KOPT-K1 (cell line): Measurements from ENCODE around the gene MAD1L1.

Source experiments
- H3K27ac ChIP-seq: fragments of 200-600 bp; sonication (generic); 2 replicates; pipeline ENCODE4 v1.5.1; 2016; ENCODE audit warnings: antibody characterized with exemption, mild to moderate bottlenecking, low read depth, low read length; ENCODE audit not compliant: poor library complexity, severe bottlenecking
- H3K36me3 ChIP-seq: fragments of 200-600 bp; sonication (generic); 2 replicates; pipeline ENCODE4 v1.5.1; 2017; ENCODE audit warnings: antibody characterized with exemption, mild to moderate bottlenecking, low read length, moderate library complexity; ENCODE audit not compliant: insufficient read depth
- H3K9me3 ChIP-seq: fragments of 200-600 bp; sonication (generic); 2 replicates; pipeline ENCODE4 v1.5.1; 2017; ENCODE audit warnings: antibody characterized with exemption, low read length, mild to moderate bottlenecking; ENCODE audit not compliant: insufficient read depth, poor library complexity, severe bottlenecking

Gene MAD1L1

DNA sequence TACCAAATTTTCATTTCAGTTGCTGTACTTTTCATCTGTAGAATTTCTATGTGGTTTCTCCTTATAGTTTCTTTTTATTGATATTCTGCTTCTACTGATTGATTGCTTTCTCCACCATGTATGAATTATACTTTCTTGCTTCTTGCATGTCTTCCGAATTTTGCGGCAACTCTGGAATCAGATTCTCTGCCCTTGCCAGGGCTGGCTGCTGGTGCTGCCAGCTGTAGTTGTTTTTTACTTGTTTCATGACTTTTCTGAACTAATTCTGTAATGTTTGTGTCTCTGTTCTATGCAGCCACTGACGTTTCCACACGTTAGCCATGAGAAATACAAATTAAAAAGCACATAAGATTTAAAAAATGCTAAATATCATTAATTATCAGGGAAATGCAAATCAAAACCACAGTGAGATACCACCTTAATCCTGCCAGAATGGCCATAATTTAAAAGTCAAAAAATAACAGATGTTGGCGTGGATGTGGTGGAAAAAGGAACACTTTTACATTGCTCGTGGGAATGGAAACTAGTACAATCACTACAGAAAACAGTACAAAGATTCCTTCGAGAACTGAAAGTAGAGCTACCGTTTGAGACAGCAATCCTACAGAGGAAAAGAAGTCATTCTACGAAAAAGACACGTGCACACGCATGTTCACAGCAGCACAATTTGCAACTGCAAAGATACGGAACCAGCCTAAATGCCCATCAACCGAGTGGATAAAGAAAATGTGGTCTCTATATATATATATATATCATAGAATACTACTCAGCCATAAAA lies 51.5 kb downstream of the MAD1L1 start:
- Histone ChIP-seq H3K9me3 (no peaks in the 10 kb centered on the region), H3K36me3 (peaks cover 54% of the 10 kb centered on the region; the same call in 1 of the 2 replicates), H3K27ac (no peak overlapping the region)

- Histone ChIP-seq H3K27ac (no peak overlapping the region), H3K36me3 (peaks cover 52% of the 10 kb centered on the region), H3K9me3 (no peaks in the 10 kb centered on the region)
These were observed 52.7 kb downstream of the MAD1L1 start for GRCh38 chr7:2180081-2180480.

GRCh38 chr7:2175514-2175913 lies 57.2 kb downstream of the MAD1L1 start:
- Histone ChIP-seq H3K36me3 (peaks cover 52% of the 10 kb centered on the region), H3K9me3 (no peaks in the 10 kb centered on the region), H3K27ac (no peak overlapping the region)

DNA sequence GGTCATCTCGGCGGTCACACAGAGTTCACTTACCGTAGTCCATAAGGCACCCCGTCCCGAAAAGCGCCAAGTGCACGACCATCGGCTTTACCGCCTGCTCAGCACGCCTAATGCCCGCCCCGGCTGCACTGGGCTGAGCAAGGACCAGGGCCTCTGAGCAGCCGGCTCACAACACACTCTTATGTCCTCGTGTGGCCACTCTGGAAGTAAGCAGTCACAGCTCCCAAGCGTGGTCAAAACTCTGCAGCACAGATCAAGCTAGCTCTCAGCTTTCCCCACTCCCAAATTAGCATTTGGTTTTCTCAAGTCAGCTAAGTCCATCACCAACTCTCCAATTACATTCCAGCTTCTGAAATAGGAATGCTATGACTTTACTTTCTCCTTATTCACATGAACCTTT lies 57.7 kb downstream of the MAD1L1 start:
- peaks cover 53% of the 10 kb centered on the region for H3K36me3 ChIP-seq
- no peak overlapping the region for H3K27ac ChIP-seq
- H3K9me3 ChIP-seq, result no peaks in the 10 kb centered on the region

DNA sequence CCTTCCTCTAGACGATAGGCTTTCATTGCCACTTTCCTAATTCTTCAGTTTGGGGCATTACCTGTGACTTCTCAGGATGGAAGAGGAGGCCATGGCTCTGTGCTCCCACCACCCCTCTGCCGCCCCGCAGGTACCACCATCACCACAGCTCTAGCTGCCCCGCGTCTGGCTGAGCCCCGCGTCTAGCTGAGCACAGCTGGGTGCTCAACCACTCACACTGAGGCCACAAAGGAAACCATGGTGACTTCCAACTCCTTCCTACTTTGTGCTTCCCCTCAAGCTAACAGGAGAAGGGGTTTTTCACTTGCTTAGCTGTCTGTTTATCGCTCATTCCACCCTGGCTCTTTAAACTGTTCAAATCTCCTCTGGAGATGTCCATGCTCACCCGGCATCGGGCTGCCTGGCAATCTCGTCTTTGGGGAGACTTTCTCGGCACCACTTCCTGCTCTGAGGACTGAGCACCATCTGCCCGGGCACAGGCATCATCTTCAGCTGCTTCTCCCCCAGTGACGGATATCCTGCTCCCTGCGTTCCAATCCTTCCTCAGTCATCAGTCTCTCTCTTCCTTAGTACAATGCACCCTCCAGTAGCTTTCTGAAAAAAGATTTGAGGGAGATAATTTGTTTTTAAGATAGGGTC lies 59.4 kb downstream of the MAD1L1 start:
- Histone ChIP-seq H3K27ac (peak overlapping the region; percentile 21), H3K9me3 (no peaks in the 10 kb centered on the region), H3K36me3 (peaks cover 49% of the 10 kb centered on the region)

DNA sequence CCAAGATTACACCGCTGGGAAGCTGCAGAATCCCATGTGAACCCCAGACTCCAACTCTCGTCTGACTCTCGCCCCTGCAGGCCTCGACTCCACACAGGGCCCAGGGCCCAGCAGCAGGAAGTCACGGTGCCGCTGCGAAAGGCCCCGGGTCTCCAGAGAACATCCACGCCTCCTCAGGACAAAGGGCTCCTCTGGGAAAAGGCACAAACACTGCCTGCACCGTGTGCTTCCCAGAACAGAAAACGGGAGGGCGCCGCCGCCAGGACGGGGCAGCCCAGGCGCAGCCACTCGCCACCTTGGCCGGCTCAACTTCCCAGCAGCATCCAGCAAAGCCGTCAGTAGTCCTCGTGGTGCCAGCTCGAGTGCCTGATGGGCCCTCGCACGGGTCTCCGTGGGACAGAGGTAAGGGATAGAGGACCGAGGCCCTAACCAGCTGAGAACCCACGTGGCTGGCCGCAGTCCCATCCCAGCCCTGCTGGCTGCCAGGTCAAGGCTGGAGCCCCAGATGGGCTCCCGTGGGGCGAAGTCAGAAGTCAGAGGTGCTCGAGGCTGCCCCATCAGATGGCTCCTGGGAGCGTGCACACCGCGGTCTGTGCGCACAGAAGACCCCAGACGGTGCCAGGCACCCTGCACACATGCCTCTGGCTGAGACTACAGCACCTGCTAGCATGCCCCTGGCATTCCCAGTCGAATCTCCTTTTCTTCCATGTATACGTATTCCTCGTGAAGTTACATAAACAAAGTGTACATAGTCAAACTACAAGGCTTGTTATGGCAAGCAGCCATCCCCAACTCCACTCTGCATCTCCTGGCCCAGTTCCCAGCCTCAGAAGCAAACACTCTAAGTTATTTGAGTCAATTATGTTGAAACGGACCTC lies 60.2 kb downstream of the MAD1L1 start:
- peaks cover 42% of the 10 kb centered on the region for H3K36me3 ChIP-seq
- H3K9me3 ChIP-seq, result no peaks in the 10 kb centered on the region
- no peak overlapping the region for H3K27ac ChIP-seq

DNA sequence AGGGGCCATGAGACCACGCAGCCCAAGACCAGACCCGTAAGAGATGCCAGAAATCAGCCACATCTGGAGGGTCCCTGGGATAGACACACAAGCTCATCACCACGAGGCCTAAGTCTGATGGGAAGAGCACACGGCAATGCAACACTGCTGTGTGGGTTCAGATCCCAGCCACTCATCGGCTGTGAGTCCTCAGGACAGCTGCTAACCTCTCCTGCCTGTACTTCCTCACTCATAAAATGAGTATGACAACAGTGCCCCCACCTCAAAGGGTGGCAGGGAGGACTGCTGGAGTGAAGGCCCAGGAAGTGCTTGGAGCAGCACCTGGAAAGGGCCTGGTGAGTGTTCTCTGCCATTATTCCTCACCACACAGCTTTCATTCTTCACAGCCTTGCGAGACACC lies 60.9 kb downstream of the MAD1L1 start:
- peaks cover 38% of the 10 kb centered on the region for H3K36me3 ChIP-seq
- no peak overlapping the region for H3K27ac ChIP-seq
- no peaks in the 10 kb centered on the region for H3K9me3 ChIP-seq

GRCh38 chr7:2170576-2171521 lies 61.9 kb downstream of the MAD1L1 start:
- no peak overlapping the region for H3K27ac ChIP-seq
- H3K9me3 ChIP-seq, result no peaks in the 10 kb centered on the region
- H3K36me3 ChIP-seq, result peaks cover 47% of the 10 kb centered on the region

DNA sequence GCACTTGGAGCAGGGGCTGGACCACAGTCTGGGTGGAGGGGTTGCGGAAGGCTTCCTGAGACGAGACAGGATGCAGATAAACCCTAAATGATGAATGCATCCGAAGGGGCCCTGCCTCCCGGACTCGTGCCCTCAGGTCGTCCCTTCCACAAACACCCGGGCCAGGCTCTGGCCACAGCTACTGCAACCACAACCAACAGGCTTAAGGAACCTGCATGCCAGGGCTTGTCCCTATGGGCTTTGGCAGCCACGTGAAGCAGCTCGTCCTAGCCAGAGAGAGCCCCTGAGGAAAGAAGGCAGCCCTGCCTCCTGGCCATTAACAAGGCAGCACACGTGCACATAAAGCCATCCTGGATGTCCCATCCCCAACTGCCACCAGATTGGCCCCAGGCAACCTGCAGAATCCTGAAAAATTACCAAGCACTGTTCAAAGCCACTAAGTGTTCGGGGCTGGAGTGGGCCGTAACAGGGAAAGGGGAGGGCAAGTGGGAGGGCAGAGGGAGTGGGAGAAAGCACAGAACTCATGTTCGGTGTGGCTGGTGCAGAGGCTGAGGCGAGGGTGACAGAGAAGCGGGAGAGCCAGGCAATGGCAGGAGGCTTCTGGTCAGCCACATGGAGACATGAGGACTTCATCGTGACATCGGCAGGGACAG lies 62.7 kb downstream of the MAD1L1 start:
- Histone ChIP-seq H3K27ac (no peak overlapping the region), H3K9me3 (no peaks in the 10 kb centered on the region), H3K36me3 (peaks cover 51% of the 10 kb centered on the region)

DNA sequence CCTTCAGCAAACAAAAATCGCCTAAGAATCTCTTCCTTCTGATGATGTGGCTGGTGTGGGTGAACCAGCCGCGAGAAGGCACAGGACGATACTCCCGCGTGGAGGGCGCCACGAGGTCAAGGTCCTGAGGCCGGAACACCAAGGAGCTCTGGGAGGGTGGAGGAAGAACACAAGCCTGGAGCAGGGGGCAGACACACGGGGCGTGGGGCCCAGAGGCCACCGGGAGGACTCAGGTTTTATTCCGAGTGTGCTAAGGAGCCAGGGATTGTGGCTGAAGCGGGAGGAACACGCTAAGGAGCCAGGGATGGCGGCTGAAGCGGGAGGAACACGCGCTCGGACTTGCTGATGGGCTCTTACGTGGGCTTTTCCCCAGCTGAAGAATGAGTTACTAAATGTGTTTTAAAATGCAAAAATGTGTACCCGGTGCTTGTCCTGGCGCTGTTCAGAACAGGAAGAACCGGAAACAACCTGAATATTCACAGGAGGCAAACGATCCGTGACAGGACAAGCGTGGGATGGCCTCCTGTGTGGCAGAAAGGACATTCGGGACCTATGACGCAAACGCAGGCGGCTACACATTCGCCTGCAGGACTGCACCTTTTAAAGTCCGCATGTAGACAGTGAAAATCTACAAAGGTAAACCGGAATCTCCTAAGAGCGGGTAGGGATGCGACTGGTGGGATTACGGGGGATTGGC lies 64.0 kb downstream of the MAD1L1 start:
- H3K36me3 ChIP-seq, result peaks cover 40% of the 10 kb centered on the region
- H3K27ac ChIP-seq, result peak overlapping the region; percentile 32
- H3K9me3 ChIP-seq, result no peaks in the 10 kb centered on the region

GRCh38 chr7:2166625-2167280 lies 66.0 kb downstream of the MAD1L1 start:
- Histone ChIP-seq H3K27ac (no peak overlapping the region), H3K36me3 (peaks cover 33% of the 10 kb centered on the region), H3K9me3 (no peaks in the 10 kb centered on the region)

DNA sequence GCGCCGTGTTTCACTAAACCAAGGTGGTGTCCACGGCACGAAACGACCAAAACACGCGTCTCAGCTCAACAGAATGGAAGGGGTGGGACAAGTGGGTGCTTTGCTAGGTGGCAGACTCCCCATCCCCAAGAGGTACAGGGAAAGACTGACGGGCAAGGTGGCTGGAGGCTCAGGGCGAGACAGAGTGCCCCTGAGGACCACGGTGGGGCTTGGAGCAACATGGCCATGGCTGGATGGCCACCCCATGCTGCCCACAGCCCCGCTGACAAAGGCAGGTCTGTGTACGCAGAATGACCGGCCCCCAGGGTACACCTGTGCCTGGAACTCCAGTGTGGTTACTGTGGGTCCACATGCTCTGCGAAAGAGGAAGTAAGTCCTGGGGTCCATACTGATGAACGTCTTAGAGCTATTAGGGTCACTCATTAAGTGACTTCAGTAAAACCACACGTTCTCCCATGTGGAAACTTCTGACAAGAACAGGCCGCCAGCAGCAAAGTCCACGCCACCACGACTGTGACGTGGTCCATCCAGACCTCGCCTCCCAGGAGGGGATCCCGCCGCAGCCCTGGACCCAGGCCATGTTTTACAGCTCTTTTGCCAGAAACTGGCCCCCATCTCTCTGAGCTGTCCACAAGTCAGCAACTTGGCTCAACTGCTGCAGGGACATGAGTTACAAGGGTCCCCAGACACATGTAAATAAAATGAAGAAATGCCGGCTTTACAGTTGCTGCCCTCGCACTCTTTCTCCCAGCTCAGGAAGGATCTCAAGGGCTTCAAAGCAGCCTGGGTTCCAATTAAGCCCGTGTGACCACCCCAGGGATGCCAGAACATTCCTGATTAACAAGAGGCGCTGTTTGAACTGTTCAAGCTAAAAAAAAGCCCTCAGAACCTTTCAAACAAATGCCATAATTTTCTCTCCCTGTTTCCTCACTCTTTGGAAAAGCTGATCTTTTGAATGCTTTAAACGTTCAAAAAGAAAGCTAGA lies 66.8 kb downstream of the MAD1L1 start:
- Histone ChIP-seq H3K36me3 (peaks cover 33% of the 10 kb centered on the region), H3K27ac (no peak overlapping the region), H3K9me3 (no peaks in the 10 kb centered on the region)
